HepG2 (cell line): Measurements from ENCODE around the gene MAP2K3.
"Not testable (repeated sequence)": the region's sequence is repeated elsewhere in the genome, so short reads cannot be mapped to it uniquely, and the experiment has no call there.

Source experiments
- CHD4 ChIP-seq: fragments of 200-600 bp; sonication (generic); IDR thresholded peaks from 2 replicates; pipeline ENCODE4 v1.7.0; 2017; ENCODE audit warnings: mild to moderate bottlenecking, low read length, borderline replicate concordance
- NCOA1 ChIP-seq: sonication (generic); formaldehyde crosslinking; IDR thresholded peaks from 2 replicates; pipeline ENCODE4 v1.9.0; 2021; ENCODE audit warnings: missing genetic modification reagents
- PHF8 ChIP-seq: sonication (generic); formaldehyde crosslinking; IDR thresholded peaks from 2 replicates; pipeline ENCODE4 v1.5.0; 2020; ENCODE audit warnings: missing genetic modification reagents
- POLR2A ChIP-seq, 2 experiments: IDR thresholded peaks; 2 replicates each; pipeline ENCODE4 v1.6.1; 2011; ENCODE audit warnings: low read depth in 2 of 2, low read length in 2 of 2, mild to moderate bottlenecking in 1 of 2, moderate library complexity in 1 of 2; ENCODE audit not compliant: insufficient read depth in 1 of 2
- TF ChIP-seq, protein P1 (sequence below): sonication (generic); formaldehyde crosslinking; IDR thresholded peaks from 2 replicates; pipeline ENCODE4 v1.4.0; 2020; ENCODE audit warnings: mild to moderate bottlenecking, low read depth, missing genetic modification reagents
- TF ChIP-seq, protein P2 (sequence below): sonication (generic); formaldehyde crosslinking; IDR thresholded peaks from 2 replicates; pipeline ENCODE4 v1.8.1; 2023; ENCODE audit warnings: mild to moderate bottlenecking, missing genetic modification reagents
- TF ChIP-seq, protein P3 (sequence below): sonication (generic); formaldehyde crosslinking; IDR thresholded peaks from 2 replicates; pipeline ENCODE4 v1.5.0; 2020; ENCODE audit warnings: mild to moderate bottlenecking, missing genetic modification reagents, moderate library complexity

DNA sequence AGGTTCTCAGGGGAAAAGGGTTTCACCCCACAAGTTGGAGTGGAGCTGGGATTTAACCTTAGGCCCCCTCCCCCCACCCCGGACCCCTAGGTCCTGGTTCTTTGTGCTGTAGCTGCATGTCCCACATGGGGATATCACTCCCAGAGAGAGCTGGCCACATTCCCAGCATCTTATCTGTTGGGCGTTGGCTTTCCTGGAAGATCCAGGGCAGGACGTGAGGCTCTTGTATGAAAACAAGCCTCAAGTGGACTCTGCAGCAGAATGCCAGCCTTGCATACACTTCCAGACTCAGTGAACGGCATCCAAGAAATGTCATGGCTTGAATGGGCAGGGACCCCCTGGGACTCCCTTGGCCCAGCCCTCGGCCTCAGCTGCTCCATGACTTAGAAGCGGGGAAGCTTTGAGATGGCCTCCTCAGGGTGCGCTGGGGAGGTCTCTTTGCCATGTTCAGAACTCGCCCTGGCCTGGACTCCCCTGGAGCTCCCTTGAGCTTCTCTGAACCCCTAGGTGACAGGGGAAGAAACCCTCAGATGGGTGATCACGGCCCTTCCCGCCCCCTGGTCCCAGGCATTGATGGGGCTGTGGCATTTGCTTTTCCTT, 62.2 kb downstream of the MAP2K3 start:
- TF ChIP-seq, protein P1, sequence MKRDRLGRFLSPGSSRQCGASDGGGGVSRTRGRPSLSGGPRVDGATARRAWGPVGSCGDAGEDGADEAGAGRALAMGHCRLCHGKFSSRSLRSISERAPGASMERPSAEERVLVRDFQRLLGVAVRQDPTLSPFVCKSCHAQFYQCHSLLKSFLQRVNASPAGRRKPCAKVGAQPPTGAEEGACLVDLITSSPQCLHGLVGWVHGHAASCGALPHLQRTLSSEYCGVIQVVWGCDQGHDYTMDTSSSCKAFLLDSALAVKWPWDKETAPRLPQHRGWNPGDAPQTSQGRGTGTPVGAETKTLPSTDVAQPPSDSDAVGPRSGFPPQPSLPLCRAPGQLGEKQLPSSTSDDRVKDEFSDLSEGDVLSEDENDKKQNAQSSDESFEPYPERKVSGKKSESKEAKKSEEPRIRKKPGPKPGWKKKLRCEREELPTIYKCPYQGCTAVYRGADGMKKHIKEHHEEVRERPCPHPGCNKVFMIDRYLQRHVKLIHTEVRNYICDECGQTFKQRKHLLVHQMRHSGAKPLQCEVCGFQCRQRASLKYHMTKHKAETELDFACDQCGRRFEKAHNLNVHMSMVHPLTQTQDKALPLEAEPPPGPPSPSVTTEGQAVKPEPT (CRISPR knock-in tag) = not testable (repeated sequence)
- TF ChIP-seq POLR2A (IDR thresholded peaks at IDR 0.05; ENCODE audit: insufficient read depth in 1 of 2, low read depth in 2 of 2, low read length in 2 of 2); NCOA1 (CRISPR knock-in tag); PHF8 (CRISPR knock-in tag); CHD4: not testable (repeated sequence)
- TF ChIP-seq, protein P2, sequence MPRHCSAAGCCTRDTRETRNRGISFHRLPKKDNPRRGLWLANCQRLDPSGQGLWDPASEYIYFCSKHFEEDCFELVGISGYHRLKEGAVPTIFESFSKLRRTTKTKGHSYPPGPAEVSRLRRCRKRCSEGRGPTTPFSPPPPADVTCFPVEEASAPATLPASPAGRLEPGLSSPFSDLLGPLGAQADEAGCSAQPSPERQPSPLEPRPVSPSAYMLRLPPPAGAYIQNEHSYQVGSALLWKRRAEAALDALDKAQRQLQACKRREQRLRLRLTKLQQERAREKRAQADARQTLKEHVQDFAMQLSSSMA (CRISPR knock-in tag) = not testable (repeated sequence)
- TF ChIP-seq, protein P3, sequence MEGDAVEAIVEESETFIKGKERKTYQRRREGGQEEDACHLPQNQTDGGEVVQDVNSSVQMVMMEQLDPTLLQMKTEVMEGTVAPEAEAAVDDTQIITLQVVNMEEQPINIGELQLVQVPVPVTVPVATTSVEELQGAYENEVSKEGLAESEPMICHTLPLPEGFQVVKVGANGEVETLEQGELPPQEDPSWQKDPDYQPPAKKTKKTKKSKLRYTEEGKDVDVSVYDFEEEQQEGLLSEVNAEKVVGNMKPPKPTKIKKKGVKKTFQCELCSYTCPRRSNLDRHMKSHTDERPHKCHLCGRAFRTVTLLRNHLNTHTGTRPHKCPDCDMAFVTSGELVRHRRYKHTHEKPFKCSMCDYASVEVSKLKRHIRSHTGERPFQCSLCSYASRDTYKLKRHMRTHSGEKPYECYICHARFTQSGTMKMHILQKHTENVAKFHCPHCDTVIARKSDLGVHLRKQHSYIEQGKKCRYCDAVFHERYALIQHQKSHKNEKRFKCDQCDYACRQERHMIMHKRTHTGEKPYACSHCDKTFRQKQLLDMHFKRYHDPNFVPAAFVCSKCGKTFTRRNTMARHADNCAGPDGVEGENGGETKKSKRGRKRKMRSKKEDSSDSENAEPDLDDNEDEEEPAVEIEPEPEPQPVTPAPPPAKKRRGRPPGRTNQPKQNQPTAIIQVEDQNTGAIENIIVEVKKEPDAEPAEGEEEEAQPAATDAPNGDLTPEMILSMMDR (CRISPR knock-in tag) = not testable (repeated sequence)
